ENCODE measurements around the gene RFX7.

RFX7 gene

GRCh38 chr15:56244038-56244810 lies 545 bp upstream of the RFX7 start:
- DNase-seq, result peak; percentile 75

GRCh38 chr15:56242576-56243162 lies 1.0 kb downstream of the RFX7 start:
- no peak for DNase-seq

GRCh38 chr15:56241374-56242105 lies 2.1 kb downstream of the RFX7 start:
- DNase-seq, result peak; percentile 39

- DNase-seq, result no peak
Observed at GRCh38 chr15:56240390-56240789, 3.3 kb downstream of the RFX7 start.

- DNase-seq, result no peak
Observed at GRCh38 chr15:56236197-56236596, 7.5 kb downstream of the RFX7 start.

GRCh38 chr15:56234804-56235203 lies 8.9 kb downstream of the RFX7 start:
- DNase-seq, result no peak

GRCh38 chr15:56233549-56233948 lies 10.1 kb downstream of the RFX7 start:
- DNase-seq, result no peak

- no peak for DNase-seq
Observed at GRCh38 chr15:56232058-56232457, 11.6 kb downstream of the RFX7 start.

GRCh38 chr15:56228854-56229253 lies 14.8 kb downstream of the RFX7 start:
- no peak for DNase-seq

GRCh38 chr15:56228352-56228751 lies 15.3 kb downstream of the RFX7 start:
- no peak for DNase-seq

GRCh38 chr15:56227780-56228179 lies 15.9 kb downstream of the RFX7 start:
- DNase-seq, result no peak

GRCh38 chr15:56227306-56227705 lies 16.4 kb downstream of the RFX7 start:
- no peak for DNase-seq

- DNase-seq, result no peak
Observed at GRCh38 chr15:56225520-56225919, 18.2 kb downstream of the RFX7 start.

- DNase-seq, result no peak
Observed at GRCh38 chr15:56222302-56222701, 21.4 kb downstream of the RFX7 start.

- DNase-seq, result no peak
Observed at GRCh38 chr15:56217341-56217740, 26.3 kb downstream of the RFX7 start.

GRCh38 chr15:56215769-56216168 lies 27.9 kb downstream of the RFX7 start:
- DNase-seq, result no peak

- no peak for DNase-seq
Observed at GRCh38 chr15:56211960-56212550, 31.6 kb downstream of the RFX7 start.

GRCh38 chr15:56211064-56211463 lies 32.6 kb downstream of the RFX7 start:
- no peak for DNase-seq

- no peak for DNase-seq
Observed at GRCh38 chr15:56208641-56209155, 35.0 kb downstream of the RFX7 start.

GRCh38 chr15:56208185-56208584 lies 35.5 kb downstream of the RFX7 start:
- DNase-seq, result no peak

GRCh38 chr15:56207711-56208110 lies 36.0 kb downstream of the RFX7 start:
- DNase-seq, result no peak

- no peak for DNase-seq
Observed at GRCh38 chr15:56207092-56207491, 36.6 kb downstream of the RFX7 start.
